ENCODE data around the gene HRH3. TPM values are rescaled to one million over a fixed set of nuclear protein-coding genes. Genes with fewer than 3 reads are reported as not detected.

HRH3 gene
- total and polyA plus RNA-seq, 8 donors: not detected

DNA sequence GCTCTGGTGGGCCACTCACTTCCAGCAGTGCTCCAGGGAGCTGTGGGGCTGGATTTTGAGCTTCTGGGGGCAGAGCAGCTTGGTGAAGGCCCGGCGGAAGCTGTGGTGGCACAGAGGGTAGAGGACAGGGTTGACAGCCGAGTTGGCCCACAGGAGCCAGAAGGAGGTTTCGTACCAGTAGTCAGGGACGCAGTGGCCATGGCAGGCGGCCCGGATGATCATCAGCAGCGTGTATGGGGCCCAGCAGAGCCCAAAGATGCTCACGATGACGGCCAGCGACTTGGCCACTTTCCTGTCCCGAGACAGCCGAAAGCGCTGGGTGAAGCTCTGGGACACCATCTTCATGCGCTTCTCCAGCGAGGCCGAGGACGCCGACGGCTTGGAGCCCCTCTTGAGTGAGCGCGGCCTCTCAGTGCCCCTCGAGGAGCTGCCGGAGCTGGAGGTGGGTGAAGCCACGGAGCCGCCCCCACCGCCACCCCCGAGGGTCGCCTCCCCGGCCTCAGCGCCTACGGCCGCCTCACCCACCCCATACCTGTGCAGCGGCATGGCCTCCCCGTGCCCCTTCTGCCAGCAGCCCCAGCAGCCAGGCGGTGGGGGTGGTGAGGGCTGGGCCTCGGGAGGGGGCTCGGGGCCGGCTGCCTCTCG, 4.0 kb downstream of the HRH3 start:
- no peak overlapping the region for H3K4me3 ChIP-seq
- WGBS, 5 donors: 71 to 80% (median 76%) methylated on average over 23 to 40 of the region's 40 CpGs
- intact Hi-C loops (cut with DNase I; ENCODE audit: low total_unique reads): no loop called here
- H3K9me3 ChIP-seq: no peaks in the 10 kb centered on the region
- peaks cover 33 to 91% (median 79%) of the 10 kb centered on the region in 3 donors for H3K27me3 ChIP-seq
- TF ChIP-seq POLR2AphosphoS5 (IDR thresholded peaks at IDR 0.05) (no peak), POLR2A (IDR thresholded peaks at IDR 0.05) (no peak), EP300 (IDR thresholded peaks at IDR 0.05) (no peak)
- TF ChIP-seq, protein P1, sequence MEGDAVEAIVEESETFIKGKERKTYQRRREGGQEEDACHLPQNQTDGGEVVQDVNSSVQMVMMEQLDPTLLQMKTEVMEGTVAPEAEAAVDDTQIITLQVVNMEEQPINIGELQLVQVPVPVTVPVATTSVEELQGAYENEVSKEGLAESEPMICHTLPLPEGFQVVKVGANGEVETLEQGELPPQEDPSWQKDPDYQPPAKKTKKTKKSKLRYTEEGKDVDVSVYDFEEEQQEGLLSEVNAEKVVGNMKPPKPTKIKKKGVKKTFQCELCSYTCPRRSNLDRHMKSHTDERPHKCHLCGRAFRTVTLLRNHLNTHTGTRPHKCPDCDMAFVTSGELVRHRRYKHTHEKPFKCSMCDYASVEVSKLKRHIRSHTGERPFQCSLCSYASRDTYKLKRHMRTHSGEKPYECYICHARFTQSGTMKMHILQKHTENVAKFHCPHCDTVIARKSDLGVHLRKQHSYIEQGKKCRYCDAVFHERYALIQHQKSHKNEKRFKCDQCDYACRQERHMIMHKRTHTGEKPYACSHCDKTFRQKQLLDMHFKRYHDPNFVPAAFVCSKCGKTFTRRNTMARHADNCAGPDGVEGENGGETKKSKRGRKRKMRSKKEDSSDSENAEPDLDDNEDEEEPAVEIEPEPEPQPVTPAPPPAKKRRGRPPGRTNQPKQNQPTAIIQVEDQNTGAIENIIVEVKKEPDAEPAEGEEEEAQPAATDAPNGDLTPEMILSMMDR (IDR thresholded peaks at IDR 0.05): no peak
- peaks cover 15 to 20% (median 18%) of the 10 kb centered on the region in 4 donors for H3K4me1 ChIP-seq
- no peak for DNase-seq
- H3K27ac ChIP-seq: no peak overlapping the region
- H3K36me3 ChIP-seq: no peaks in the 10 kb centered on the region

DNA sequence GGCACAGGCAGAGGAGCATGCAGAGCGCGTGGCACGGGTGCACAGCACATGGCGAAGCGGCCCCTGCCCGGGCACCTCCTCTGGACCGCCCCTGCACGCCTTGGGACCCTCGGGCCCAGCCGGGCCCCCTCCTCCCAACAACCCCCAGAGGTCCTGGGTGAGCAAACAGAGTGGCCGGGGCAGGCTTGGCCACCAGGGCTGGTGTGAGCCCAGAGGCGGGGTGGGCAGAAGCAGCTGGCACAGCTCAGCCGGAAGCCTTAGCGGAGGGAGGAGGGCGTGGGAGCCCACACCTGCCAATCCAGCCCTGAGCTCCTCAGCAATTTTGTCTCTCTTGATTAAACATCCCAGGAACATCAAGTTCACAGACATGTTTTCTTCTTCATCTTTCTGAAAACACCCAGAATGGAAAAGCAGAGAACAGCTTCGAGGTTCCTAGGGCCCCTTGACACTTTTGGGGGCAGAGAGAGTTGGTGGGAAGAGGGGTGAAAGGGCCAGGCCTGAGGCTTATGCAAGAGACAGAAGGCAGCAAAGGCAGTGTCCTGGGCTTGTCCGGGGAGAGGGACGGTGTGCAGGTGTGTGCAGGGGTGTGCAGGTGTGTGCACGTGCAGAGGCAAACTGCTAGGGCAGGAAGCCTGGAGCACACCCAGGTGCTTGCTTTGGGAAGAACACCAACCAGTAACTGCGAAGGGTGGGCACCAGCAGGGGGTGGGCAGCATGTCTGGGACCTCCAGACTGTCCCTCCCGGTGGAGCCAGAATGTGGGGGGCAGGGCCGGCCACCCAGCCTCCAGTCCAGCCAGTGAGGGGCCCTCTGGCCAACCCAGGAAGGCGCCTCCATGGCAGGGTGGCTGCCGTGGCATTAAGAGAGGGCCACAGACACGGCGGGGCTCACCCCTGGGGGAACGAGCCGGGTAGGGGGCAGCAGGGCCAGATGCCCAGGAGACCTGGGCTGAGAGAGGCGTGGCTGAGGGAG, 4.8 kb downstream of the HRH3 start:
- no peak for TF ChIP-seq EP300 (IDR thresholded peaks at IDR 0.05)
- no peak for TF ChIP-seq POLR2A (IDR thresholded peaks at IDR 0.05)
- TF ChIP-seq, protein P1 (IDR thresholded peaks at IDR 0.05): no peak
- no peak for TF ChIP-seq POLR2AphosphoS5 (IDR thresholded peaks at IDR 0.05)
- intact Hi-C loops (cut with DNase I; ENCODE audit: low total_unique reads): no loop called here
- no peak for DNase-seq
- H3K36me3 ChIP-seq: no peaks in the 10 kb centered on the region
- peaks cover 9 to 12% (median 10%) of the 10 kb centered on the region in 4 donors for H3K4me1 ChIP-seq
- peaks cover 26 to 91% (median 79%) of the 10 kb centered on the region in 3 donors for H3K27me3 ChIP-seq
- H3K4me3 ChIP-seq: no peak overlapping the region
- no peaks in the 10 kb centered on the region for H3K9me3 ChIP-seq
- H3K27ac ChIP-seq: no peak overlapping the region
- 65 to 75% (median 73%) methylated on average over 17 to 29 of the region's 29 CpGs for WGBS, 5 donors

DNA sequence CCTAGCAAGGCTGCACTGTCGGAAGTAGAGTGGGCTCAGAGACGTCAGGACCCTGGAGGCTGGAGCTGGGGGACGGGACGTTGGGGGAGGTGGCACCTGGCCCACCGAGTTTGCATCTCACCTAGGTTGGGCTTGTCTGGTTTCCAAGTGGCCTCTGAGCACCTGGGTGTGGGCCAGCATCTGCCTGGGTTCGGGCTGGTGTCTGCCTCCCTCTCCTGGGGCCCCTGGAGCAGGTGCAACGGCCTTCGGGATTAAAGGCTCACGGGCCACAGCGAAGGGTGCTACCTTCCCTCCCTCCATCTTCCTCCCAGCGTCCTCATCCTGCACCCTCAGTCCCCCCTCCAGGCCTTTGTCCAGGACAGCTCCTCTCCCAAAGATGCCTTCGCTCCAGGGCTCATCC, 6.0 kb downstream of the HRH3 start:
- intact Hi-C loops (cut with DNase I; ENCODE audit: low total_unique reads): no loop called here
- no peak for DNase-seq
- TF ChIP-seq, protein P1 (IDR thresholded peaks at IDR 0.05): no peak
- TF ChIP-seq EP300 (IDR thresholded peaks at IDR 0.05) (no peak), POLR2AphosphoS5 (IDR thresholded peaks at IDR 0.05) (no peak), POLR2A (IDR thresholded peaks at IDR 0.05) (no peak)
- H3K4me3 ChIP-seq: no peak overlapping the region
- H3K27ac ChIP-seq: no peak overlapping the region
- H3K27me3 ChIP-seq: peaks cover 23 to 92% (median 82%) of the 10 kb centered on the region in 3 donors
- peaks cover 0 to 5% (median 3%) of the 10 kb centered on the region in 4 donors for H3K4me1 ChIP-seq
- 37 to 45% (median 42%) methylated on average over 12 of the region's 12 CpGs for WGBS, 5 donors
- no peaks in the 10 kb centered on the region for H3K36me3 ChIP-seq
- H3K9me3 ChIP-seq: no peaks in the 10 kb centered on the region

DNA sequence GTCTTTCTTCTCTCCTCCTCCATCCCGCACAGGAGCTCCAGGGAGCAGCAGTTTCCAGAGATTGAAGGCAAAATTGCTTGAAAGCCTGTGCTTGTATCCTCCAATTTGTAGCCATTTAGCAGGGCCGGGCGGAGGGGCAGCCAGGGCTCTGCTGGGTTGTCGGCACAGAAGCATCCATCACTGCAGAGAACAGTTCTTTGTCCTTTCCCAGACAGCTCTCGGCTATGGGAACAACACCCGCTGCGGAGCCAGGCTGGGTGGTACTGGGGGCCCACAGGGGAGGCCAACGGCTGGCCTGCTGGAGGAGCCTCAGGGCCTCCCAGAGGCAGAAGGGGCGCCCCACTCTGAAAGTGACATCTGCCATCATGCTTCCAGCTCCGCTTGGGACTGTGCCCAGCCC, 7.8 kb downstream of the HRH3 start:
- Histone ChIP-seq H3K4me1 (no peaks in the 10 kb centered on the region), H3K4me3 (no peak overlapping the region), H3K36me3 (no peaks in the 10 kb centered on the region), H3K27ac (no peak overlapping the region), H3K9me3 (no peaks in the 10 kb centered on the region), H3K27me3 (peaks cover 11 to 83% (median 72%) of the 10 kb centered on the region in 3 donors)
- intact Hi-C loops (cut with DNase I; ENCODE audit: low total_unique reads): no loop called here
- TF ChIP-seq POLR2AphosphoS5 (IDR thresholded peaks at IDR 0.05): no peak
- WGBS, 5 donors: 19 to 40% (median 31%) methylated on average over 4 to 10 of the region's 10 CpGs
- no peak for DNase-seq
